ENCODE measurements around the gene LRRN4CL.
"Not testable (repeated sequence)": the region's sequence is repeated elsewhere in the genome, so short reads cannot be mapped to it uniquely, and the experiment has no call there.

LRRN4CL gene

GRCh38 chr11:62666259-62666926 lies 22.9 kb downstream of the LRRN4CL start:
- Histone ChIP-seq H3K27ac (ENCODE audit: low read depth, low read length) (peak overlapping the region; percentile 89), H3K9ac (ENCODE audit: low read length) (peak overlapping the region; percentile 24), H3K27me3 (ENCODE audit: control insufficient read depth, insufficient read depth, low read length) (no peaks in the 10 kb centered on the region), H3K36me3 (ENCODE audit: control insufficient read depth, insufficient read depth, low read length) (peaks cover 11% of the 10 kb centered on the region), H3K4me1 (ENCODE audit: control insufficient read depth, insufficient read depth, low read length) (peaks cover 17% of the 10 kb centered on the region), H3K4me3 (ENCODE audit: low read length) (peak overlapping the region; percentile 94)

- Histone ChIP-seq H3K27me3 (ENCODE audit: control insufficient read depth, insufficient read depth, low read length) (no peaks in the 10 kb centered on the region), H3K36me3 (ENCODE audit: control insufficient read depth, insufficient read depth, low read length) (peaks cover 11% of the 10 kb centered on the region), H3K4me1 (ENCODE audit: control insufficient read depth, insufficient read depth, low read length) (peaks cover 17% of the 10 kb centered on the region), H3K9ac (ENCODE audit: low read length) (peak overlapping the region; percentile 76), H3K27ac (ENCODE audit: low read depth, low read length) (peak overlapping the region; percentile 89), H3K4me3 (ENCODE audit: low read length) (peak overlapping the region; percentile 94)
These were observed 23.6 kb downstream of the LRRN4CL start for GRCh38 chr11:62665599-62666258.

GRCh38 chr11:62665075-62665598 lies 24.2 kb downstream of the LRRN4CL start, which contains the start of the genes C11orf98 and CSKMT:
Gene C11orf98 (minus strand): TSS chr11:62665210. CDS start chr11:62665169, 41 bp downstream.
Gene CSKMT (plus strand): TSS chr11:62665312. CDS start chr11:62665880, 568 bp downstream.
- no peaks in the 10 kb centered on the region for H3K27me3 ChIP-seq (ENCODE audit: control insufficient read depth, insufficient read depth, low read length)
- peaks cover 17% of the 10 kb centered on the region for H3K4me1 ChIP-seq (ENCODE audit: control insufficient read depth, insufficient read depth, low read length)
- peak within 1 kb of the TSS; percentile 94 for H3K4me3 ChIP-seq (ENCODE audit: low read length)
- H3K9ac ChIP-seq (ENCODE audit: low read length), result peak within 1 kb of the TSS; percentile 76
- H3K27ac ChIP-seq (ENCODE audit: low read depth, low read length), result peak within 1 kb of the TSS; percentile 89
- H3K36me3 ChIP-seq (ENCODE audit: control insufficient read depth, insufficient read depth, low read length), result peaks cover 11% of the 10 kb centered on the region

GRCh38 chr11:62664405-62665074 lies 24.8 kb downstream of the LRRN4CL start:
- peaks cover 11% of the 10 kb centered on the region for H3K36me3 ChIP-seq (ENCODE audit: control insufficient read depth, insufficient read depth, low read length)
- no peaks in the 10 kb centered on the region for H3K27me3 ChIP-seq (ENCODE audit: control insufficient read depth, insufficient read depth, low read length)
- H3K4me1 ChIP-seq (ENCODE audit: control insufficient read depth, insufficient read depth, low read length), result peaks cover 17% of the 10 kb centered on the region
- peak overlapping the region; percentile 89 for H3K27ac ChIP-seq (ENCODE audit: low read depth, low read length)
- peak overlapping the region; percentile 86 for H3K4me3 ChIP-seq (ENCODE audit: low read length)
- peak overlapping the region; percentile 42 for H3K9ac ChIP-seq (ENCODE audit: low read length)

- H3K27ac ChIP-seq (ENCODE audit: low read depth, low read length), result no peak overlapping the region
- no peaks in the 10 kb centered on the region for H3K27me3 ChIP-seq (ENCODE audit: control insufficient read depth, insufficient read depth, low read length)
- H3K9ac ChIP-seq (ENCODE audit: low read length), result no peak overlapping the region
- H3K4me1 ChIP-seq (ENCODE audit: control insufficient read depth, insufficient read depth, low read length), result peaks cover 6% of the 10 kb centered on the region
- no peak overlapping the region for H3K4me3 ChIP-seq (ENCODE audit: low read length)
- no peaks in the 10 kb centered on the region for H3K36me3 ChIP-seq (ENCODE audit: control insufficient read depth, insufficient read depth, low read length)
These were observed 32.4 kb downstream of the LRRN4CL start for GRCh38 chr11:62656796-62657429.

- H3K4me3 ChIP-seq (ENCODE audit: low read length), result no peak overlapping the region
- H3K36me3 ChIP-seq (ENCODE audit: control insufficient read depth, insufficient read depth, low read length), result peaks cover 5% of the 10 kb centered on the region
- H3K27ac ChIP-seq (ENCODE audit: low read depth, low read length), result no peak overlapping the region
- no peak overlapping the region for H3K9ac ChIP-seq (ENCODE audit: low read length)
- H3K4me1 ChIP-seq (ENCODE audit: control insufficient read depth, insufficient read depth, low read length), result peaks cover 6% of the 10 kb centered on the region
- no peaks in the 10 kb centered on the region for H3K27me3 ChIP-seq (ENCODE audit: control insufficient read depth, insufficient read depth, low read length)
These were observed 35.0 kb downstream of the LRRN4CL start for GRCh38 chr11:62654297-62654696.

- Histone ChIP-seq H3K4me3 (ENCODE audit: low read length) (peak overlapping the region; percentile 65), H3K9ac (ENCODE audit: low read length) (peak overlapping the region; percentile 67), H3K36me3 (ENCODE audit: control insufficient read depth, insufficient read depth, low read length) (peaks cover 21% of the 10 kb centered on the region), H3K27me3 (ENCODE audit: control insufficient read depth, insufficient read depth, low read length) (no peaks in the 10 kb centered on the region), H3K27ac (ENCODE audit: low read depth, low read length) (peak overlapping the region; percentile 81), H3K4me1 (ENCODE audit: control insufficient read depth, insufficient read depth, low read length) (peaks cover 6% of the 10 kb centered on the region)
These were observed 36.9 kb downstream of the LRRN4CL start for GRCh38 chr11:62652161-62653006.

- H3K4me1 ChIP-seq (ENCODE audit: control insufficient read depth, insufficient read depth, low read length), result peaks cover 14% of the 10 kb centered on the region
- H3K4me3 ChIP-seq (ENCODE audit: low read length); H3K27ac ChIP-seq (ENCODE audit: low read depth, low read length); H3K9ac ChIP-seq (ENCODE audit: low read length); H3K27me3 ChIP-seq (ENCODE audit: control insufficient read depth, insufficient read depth, low read length): not testable (repeated sequence)
- peaks cover 21% of the 10 kb centered on the region for H3K36me3 ChIP-seq (ENCODE audit: control insufficient read depth, insufficient read depth, low read length)
These were observed 39.0 kb downstream of the LRRN4CL start for GRCh38 chr11:62650283-62650682.

GRCh38 chr11:62649486-62649885 lies 39.8 kb downstream of the LRRN4CL start:
- Histone ChIP-seq H3K4me1 (ENCODE audit: control insufficient read depth, insufficient read depth, low read length) (peaks cover 18% of the 10 kb centered on the region), H3K27ac (ENCODE audit: low read depth, low read length) (no peak overlapping the region), H3K27me3 (ENCODE audit: control insufficient read depth, insufficient read depth, low read length) (no peaks in the 10 kb centered on the region), H3K36me3 (ENCODE audit: control insufficient read depth, insufficient read depth, low read length) (peaks cover 21% of the 10 kb centered on the region), H3K9ac (ENCODE audit: low read length) (no peak overlapping the region), H3K4me3 (ENCODE audit: low read length) (no peak overlapping the region)

GRCh38 chr11:62648967-62649364 lies 40.4 kb downstream of the LRRN4CL start:
- no peak overlapping the region for H3K4me3 ChIP-seq (ENCODE audit: low read length)
- H3K36me3 ChIP-seq (ENCODE audit: control insufficient read depth, insufficient read depth, low read length), result peaks cover 21% of the 10 kb centered on the region
- H3K27ac ChIP-seq (ENCODE audit: low read depth, low read length), result no peak overlapping the region
- no peak overlapping the region for H3K9ac ChIP-seq (ENCODE audit: low read length)
- H3K4me1 ChIP-seq (ENCODE audit: control insufficient read depth, insufficient read depth, low read length), result peaks cover 18% of the 10 kb centered on the region
- no peaks in the 10 kb centered on the region for H3K27me3 ChIP-seq (ENCODE audit: control insufficient read depth, insufficient read depth, low read length)

GRCh38 chr11:62648185-62648966 lies 41.0 kb downstream of the LRRN4CL start:
- Histone ChIP-seq H3K27me3 (ENCODE audit: control insufficient read depth, insufficient read depth, low read length) (no peaks in the 10 kb centered on the region), H3K9ac (ENCODE audit: low read length) (no peak overlapping the region), H3K4me1 (ENCODE audit: control insufficient read depth, insufficient read depth, low read length) (peaks cover 18% of the 10 kb centered on the region), H3K36me3 (ENCODE audit: control insufficient read depth, insufficient read depth, low read length) (peaks cover 21% of the 10 kb centered on the region), H3K4me3 (ENCODE audit: low read length) (no peak overlapping the region), H3K27ac (ENCODE audit: low read depth, low read length) (no peak overlapping the region)

Measured in rectal smooth muscle tissue (tissue), 1 donor.